WI38 (cell line): ENCODE measurements around the gene EXD2.
A peak's percentile ranks its signal among the peaks of the same experiment; 100 is the strongest.

ENCODE experiments used
- H3K4me3 ChIP-seq: 2 replicates; pipeline ENCODE4 v1.5.1; 2011; ENCODE audit warnings: low read depth, mild to moderate bottlenecking, control low read depth, low read length
- TF ChIP-seq, protein P1 (sequence below): IDR thresholded peaks from 2 replicates; pipeline ENCODE4 v1.5.1; 2012; ENCODE audit warnings: low read depth, mild to moderate bottlenecking, control low read depth, low read length

Gene EXD2

DNA sequence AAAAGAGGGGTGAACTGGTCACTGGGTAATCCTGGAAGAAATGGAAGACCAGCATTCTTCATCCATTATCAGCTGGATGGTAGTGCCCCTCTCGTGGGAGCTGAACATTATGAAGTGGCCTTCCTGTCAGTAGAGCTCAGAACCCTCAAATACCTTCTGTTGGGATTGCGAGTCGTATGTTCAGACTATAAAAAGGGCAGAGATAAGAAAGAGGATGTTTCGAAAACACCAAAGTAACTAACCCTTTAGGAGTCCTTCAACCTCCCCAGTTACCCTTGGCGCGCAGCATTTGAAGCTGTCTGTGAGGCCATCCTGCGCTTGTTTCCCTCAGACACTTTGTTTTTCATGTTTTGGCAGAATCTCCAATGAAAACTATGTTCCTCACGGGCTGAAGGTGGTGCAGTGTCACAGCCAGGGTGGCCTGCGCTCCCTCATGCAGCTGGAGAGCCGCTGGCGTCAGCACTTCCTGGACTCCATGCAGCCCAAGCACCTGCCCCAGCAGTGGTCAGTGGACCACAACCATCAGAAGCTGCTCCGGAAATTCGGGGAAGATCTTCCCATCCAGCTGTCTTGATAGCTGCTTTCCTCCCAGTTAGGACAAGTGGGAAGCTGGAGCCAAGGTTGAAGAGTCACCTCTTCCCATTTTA is 49.4 kb downstream of the EXD2 start:
- no peak overlapping the region for H3K4me3 ChIP-seq
- TF ChIP-seq, protein P1, sequence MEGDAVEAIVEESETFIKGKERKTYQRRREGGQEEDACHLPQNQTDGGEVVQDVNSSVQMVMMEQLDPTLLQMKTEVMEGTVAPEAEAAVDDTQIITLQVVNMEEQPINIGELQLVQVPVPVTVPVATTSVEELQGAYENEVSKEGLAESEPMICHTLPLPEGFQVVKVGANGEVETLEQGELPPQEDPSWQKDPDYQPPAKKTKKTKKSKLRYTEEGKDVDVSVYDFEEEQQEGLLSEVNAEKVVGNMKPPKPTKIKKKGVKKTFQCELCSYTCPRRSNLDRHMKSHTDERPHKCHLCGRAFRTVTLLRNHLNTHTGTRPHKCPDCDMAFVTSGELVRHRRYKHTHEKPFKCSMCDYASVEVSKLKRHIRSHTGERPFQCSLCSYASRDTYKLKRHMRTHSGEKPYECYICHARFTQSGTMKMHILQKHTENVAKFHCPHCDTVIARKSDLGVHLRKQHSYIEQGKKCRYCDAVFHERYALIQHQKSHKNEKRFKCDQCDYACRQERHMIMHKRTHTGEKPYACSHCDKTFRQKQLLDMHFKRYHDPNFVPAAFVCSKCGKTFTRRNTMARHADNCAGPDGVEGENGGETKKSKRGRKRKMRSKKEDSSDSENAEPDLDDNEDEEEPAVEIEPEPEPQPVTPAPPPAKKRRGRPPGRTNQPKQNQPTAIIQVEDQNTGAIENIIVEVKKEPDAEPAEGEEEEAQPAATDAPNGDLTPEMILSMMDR, result no peak

GRCh38 chr14:69241577-69241976 is 50.3 kb downstream of the EXD2 start:
- TF ChIP-seq, protein P1, result no peak
- H3K4me3 ChIP-seq, result no peak overlapping the region

- no peak overlapping the region for H3K4me3 ChIP-seq
- TF ChIP-seq, protein P1, result peak; percentile 64
Measured at GRCh38 chr14:69242311-69243224, 51.3 kb downstream of the EXD2 start.

DNA sequence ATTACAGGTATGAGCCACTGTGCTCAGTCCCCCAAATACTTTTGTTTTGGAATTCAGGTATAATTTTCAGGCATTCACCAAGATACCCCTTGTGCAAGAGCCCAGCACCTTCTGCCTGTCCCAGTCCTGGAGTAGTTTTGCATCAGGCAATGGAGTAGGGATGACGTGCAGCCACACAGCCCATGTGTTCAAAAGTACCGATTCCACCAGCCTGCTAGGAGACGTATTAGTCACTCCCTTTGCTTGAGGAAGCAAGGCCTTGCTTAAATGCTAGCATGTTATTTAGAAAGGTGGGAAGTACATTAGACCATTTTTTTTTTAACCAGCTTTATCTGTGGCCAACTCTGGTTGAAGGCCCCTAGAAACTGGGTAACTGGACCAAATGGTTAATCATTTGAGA is 53.6 kb downstream of the EXD2 start:
- no peak overlapping the region for H3K4me3 ChIP-seq
- TF ChIP-seq, protein P1, result no peak

GRCh38 chr14:69246331-69246730 is 55.0 kb downstream of the EXD2 start:
- TF ChIP-seq, protein P1, result no peak
- H3K4me3 ChIP-seq, result no peak overlapping the region

GRCh38 chr14:69247676-69248440 is 56.6 kb downstream of the EXD2 start:
- TF ChIP-seq, protein P1, result peak; percentile 11; the same call in 1 of the 2 replicates
- no peak overlapping the region for H3K4me3 ChIP-seq
